HG02852 (cell line): ENCODE data around the gene MOBP.

Source experiments
- ATAC-seq: cut with Tn5 transposase; IDR thresholded peaks from one replicate; pipeline ENCODE4 v1.9.1; 2021; ENCODE audit warnings: mild to moderate bottlenecking, moderate library complexity; ENCODE audit not compliant: unreplicated experiment

MOBP gene

GRCh38 chr3:39533226-39533625, 65.7 kb downstream of the MOBP start:
- no peak for ATAC-seq

DNA sequence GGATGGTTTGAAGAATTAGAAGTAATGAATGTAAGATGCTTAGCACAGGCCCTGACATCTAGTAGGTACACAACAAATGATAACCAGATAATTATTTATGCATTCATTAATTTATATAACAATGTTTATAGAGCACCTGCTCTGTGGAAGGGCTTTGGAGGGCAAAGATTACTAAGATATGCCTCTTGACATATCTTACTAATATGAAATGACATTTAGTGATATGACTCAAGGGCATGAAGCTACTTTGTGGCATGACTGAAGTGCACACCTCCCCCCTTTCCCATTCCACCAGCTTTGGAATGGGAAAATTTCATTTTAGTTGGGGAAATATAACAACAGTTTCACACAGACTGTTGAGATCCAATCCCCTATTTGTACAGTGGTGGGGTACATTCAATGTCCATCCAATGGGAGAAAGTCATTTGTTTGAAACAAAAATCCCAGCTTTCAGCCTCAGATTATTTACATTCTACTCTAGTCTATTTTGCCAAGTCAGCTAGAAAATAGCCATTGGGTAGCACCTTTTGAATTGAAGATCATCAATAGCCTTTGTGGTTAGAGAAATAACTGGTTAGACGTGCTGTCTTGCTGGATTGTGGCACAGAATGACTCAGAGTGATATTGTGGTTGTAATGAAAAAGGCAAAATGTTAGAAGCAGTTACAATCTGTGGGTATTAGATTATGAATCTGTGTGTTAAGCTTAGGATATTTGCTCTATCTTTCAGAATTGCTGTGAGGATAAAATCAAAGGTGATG, 72.9 kb downstream of the MOBP start:
- no peak for ATAC-seq

DNA sequence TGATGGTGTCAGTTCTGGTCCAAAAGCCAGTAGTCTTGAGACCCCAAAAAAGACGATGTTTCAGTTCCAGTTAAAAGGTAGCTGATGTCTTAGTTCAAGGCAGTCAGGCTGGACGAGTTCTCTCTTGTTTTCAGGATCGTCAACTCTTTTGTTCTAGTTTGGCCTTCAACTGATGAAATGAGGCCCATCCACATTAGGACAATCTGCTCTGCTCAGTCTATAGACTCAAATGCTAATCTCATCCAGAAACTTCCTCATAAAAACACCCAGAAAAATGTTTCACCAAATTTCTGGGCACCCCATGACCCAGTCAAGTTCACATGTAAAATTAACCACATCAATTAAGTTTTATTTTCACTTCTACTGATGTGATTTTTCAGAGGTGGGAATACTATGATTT, 74.0 kb downstream of the MOBP start:
- no peak for ATAC-seq

- no peak for ATAC-seq
These were observed 74.4 kb downstream of the MOBP start for GRCh38 chr3:39541917-39542329.

DNA sequence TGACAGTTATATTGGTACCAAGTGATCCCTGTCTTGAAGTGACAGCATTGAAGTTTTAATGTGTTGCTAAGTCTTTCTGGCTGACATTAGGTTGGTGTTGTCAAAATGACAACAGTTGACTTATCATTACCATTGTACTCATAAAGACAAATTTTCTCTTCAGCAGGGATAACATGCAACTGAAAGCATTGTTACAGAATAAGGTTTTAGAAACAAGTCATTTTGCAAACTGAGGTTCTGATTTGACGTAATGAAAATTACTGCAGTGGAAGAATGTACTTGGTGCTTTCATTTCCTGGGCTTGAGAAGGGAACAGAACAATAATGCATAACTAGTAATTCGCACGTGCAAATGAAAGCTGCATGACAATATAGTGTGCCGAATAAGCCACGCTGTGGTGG, 75.1 kb downstream of the MOBP start:
- no peak for ATAC-seq

DNA sequence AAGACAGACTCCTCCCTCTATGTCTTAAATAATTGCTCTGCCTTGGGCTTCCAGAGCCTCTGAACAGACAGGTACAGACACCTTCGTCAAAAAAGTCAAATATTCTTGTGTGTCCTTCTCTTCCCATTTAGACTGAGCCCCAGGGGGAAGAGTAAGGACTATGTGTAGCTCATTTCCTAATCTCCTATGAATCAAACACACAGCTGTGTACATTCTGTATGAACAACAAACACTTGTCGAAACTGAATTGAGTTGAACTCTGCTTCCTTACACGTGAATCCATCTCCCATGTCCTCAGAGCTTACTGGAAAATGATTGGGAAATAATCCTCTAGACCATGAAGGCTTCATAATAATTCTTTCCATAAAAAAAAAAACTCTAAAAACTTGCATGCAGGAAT, 80.8 kb downstream of the MOBP start:
- ATAC-seq, result no peak

DNA sequence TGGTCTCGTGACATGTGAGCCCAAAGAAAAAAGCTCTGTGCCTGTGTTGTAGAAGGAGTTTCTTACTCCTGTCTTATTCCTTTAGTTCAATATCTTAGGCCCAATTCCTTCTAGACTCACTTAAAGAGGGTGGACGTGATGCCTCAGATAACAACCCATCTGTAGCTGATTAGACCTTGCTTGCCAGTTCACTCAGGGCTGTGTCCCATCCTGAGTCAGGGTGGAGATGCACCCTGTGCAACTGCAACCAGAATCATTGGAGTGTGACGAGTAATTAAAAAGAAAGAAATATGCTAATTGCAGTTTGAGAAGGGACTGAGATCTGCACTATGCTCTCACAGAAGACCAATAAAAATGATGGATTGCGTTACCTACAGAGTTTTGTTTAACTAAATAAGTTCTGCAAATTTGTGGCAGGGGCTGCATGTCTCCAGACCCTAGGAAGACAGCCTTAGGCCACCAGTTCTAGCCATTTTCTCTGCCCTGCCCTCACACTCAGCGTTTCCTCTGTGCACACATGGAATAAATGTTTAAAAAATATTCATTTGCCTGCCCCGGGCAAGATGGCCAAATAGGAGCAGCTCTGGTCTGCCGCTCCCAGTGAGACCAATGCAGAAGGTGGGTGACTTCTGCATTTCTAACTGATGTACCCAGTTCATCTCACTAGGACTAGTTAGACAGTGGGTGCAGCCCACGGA, 83.0 kb downstream of the MOBP start:
- ATAC-seq, result no peak
